SU-DHL-6 (cell line): ENCODE results near the gene PHF11.

ENCODE experiments used
- H2AFZ ChIP-seq: fragments of 200-600 bp; sonication (generic); 2 replicates; pipeline ENCODE4 v1.6.1; 2014; ENCODE audit warnings: low read depth, mild to moderate bottlenecking, moderate library complexity, mixed read lengths, antibody characterized with exemption, low read length; ENCODE audit not compliant: severe bottlenecking
- H3F3A ChIP-seq: fragments of 200-600 bp; shearing (Covaris generic); 2 replicates; pipeline ENCODE4 v1.6.0; 2016; ENCODE audit warnings: antibody characterized with exemption, mild to moderate bottlenecking; ENCODE audit not compliant: insufficient read depth
- H3K27ac ChIP-seq: fragments of 200-600 bp; sonication (generic); 2 replicates; pipeline ENCODE4 v1.5.1; 2016; ENCODE audit warnings: low read depth, mild to moderate bottlenecking, low read length, moderate library complexity, mixed read lengths
- H3K27me3 ChIP-seq: fragments of 200-600 bp; sonication (generic), shearing (Covaris generic); 2 replicates; pipeline ENCODE4 v1.6.0; 2014; ENCODE audit warnings: mild to moderate bottlenecking, low read length
- H3K36me3 ChIP-seq: fragments of 200-600 bp; sonication (generic); 2 replicates; pipeline ENCODE4 v1.6.1; 2014; ENCODE audit warnings: mild to moderate bottlenecking, low read length, mixed read lengths
- H3K4me2 ChIP-seq: fragments of 300-600, 200-600 bp; shearing (Covaris generic), sonication (generic); 2 replicates; pipeline ENCODE4 v1.6.0; 2014; ENCODE audit warnings: low read length, low read depth, mild to moderate bottlenecking; ENCODE audit not compliant: poor library complexity, severe bottlenecking
- H3K4me3 ChIP-seq: fragments of 200-600 bp; sonication (generic); 2 replicates; pipeline ENCODE4 v1.5.1; 2014; ENCODE audit warnings: antibody characterized with exemption, low read length, mild to moderate bottlenecking, mixed read lengths; ENCODE audit not compliant: insufficient read depth, poor library complexity, severe bottlenecking
- H3K79me2 ChIP-seq: fragments of 200-600 bp; sonication (generic); 2 replicates; pipeline ENCODE4 v1.6.1; 2014; ENCODE audit warnings: mild to moderate bottlenecking, low read length, moderate library complexity; ENCODE audit not compliant: insufficient read depth
- H3K9ac ChIP-seq: fragments of 200-600 bp; sonication (generic); 2 replicates; pipeline ENCODE4 v1.7.0; 2014; ENCODE audit warnings: mild to moderate bottlenecking, low read length
- H3K9me2 ChIP-seq: fragments of 200-600 bp; sonication (generic); replicated peaks from 2 replicates; pipeline ENCODE4 v1.6.1; 2014; ENCODE audit warnings: low read length; ENCODE audit not compliant: insufficient read depth
- H3K9me3 ChIP-seq: fragments of 200-600 bp; sonication (generic); 2 replicates; pipeline ENCODE4 v1.6.1; 2014; ENCODE audit warnings: low read length, mixed read lengths; ENCODE audit not compliant: insufficient read depth
- H4K20me1 ChIP-seq: fragments of 200-600 bp; sonication (generic); 2 replicates; pipeline ENCODE4 v1.6.1; 2014; ENCODE audit warnings: low read depth, mild to moderate bottlenecking, antibody characterized with exemption, low read length, moderate library complexity, mixed read lengths
- CTCF ChIP-seq: fragments of 200-600 bp; sonication (generic); IDR thresholded peaks from one replicate; pipeline ENCODE4 v1.5.1; 2017; ENCODE audit warnings: antibody characterized with exemption, mild to moderate bottlenecking, low read length, moderate library complexity; ENCODE audit not compliant: insufficient read depth, poor library complexity, severe bottlenecking
- EZH2phosphoT487 ChIP-seq: fragments of 200-600 bp; sonication (generic), shearing (Covaris generic); conservative IDR thresholded peaks from 2 replicates; pipeline ENCODE4 v1.6.1; 2018; ENCODE audit warnings: mild to moderate bottlenecking, antibody characterized with exemption, low read length, moderate library complexity, mixed read lengths

The PHF11 gene

GRCh38 chr13:49543656-49544055, 47.9 kb downstream of the PHF11 start:
- H3K36me3 ChIP-seq: peaks cover 19% of the 10 kb centered on the region; the same call in 1 of the 2 replicates
- H3K4me2 ChIP-seq: no peak overlapping the region
- TF ChIP-seq EZH2phosphoT487 (no peak), CTCF (no peak)

GRCh38 chr13:49545661-49546060, 49.9 kb downstream of the PHF11 start:
- peaks cover 12% of the 10 kb centered on the region; the same call in 1 of the 2 replicates for H3K36me3 ChIP-seq
- no peaks in the 10 kb centered on the region for H3K9me2 ChIP-seq
- no peaks in the 10 kb centered on the region for H3K9me3 ChIP-seq
- H2AFZ ChIP-seq: no peak overlapping the region
- no peaks in the 10 kb centered on the region for H3K27me3 ChIP-seq
- H3K9ac ChIP-seq: no peak overlapping the region
- TF ChIP-seq EZH2phosphoT487 (no peak), CTCF (no peak)
- H4K20me1 ChIP-seq: no peaks in the 10 kb centered on the region
- H3F3A ChIP-seq: no peaks in the 10 kb centered on the region
- no peak overlapping the region for H3K4me3 ChIP-seq
- H3K4me2 ChIP-seq: no peak overlapping the region
- H3K79me2 ChIP-seq: no peaks in the 10 kb centered on the region
- no peak overlapping the region for H3K27ac ChIP-seq

More at GRCh38 chr13:49543656-49544055, 47.9 kb downstream of the PHF11 start:
- Histone ChIP-seq H3K4me3 (no peak overlapping the region), H4K20me1 (no peaks in the 10 kb centered on the region), H3K9me3 (no peaks in the 10 kb centered on the region), H3K9ac (no peak overlapping the region), H3K9me2 (no peaks in the 10 kb centered on the region), H2AFZ (no peak overlapping the region), H3K27ac (no peak overlapping the region), H3K79me2 (no peaks in the 10 kb centered on the region), H3K27me3 (no peaks in the 10 kb centered on the region), H3F3A (no peaks in the 10 kb centered on the region)

GRCh38 chr13:49546561-49546960, 50.8 kb downstream of the PHF11 start:
- Histone ChIP-seq H4K20me1 (no peaks in the 10 kb centered on the region), H3F3A (no peaks in the 10 kb centered on the region), H3K27ac (no peak overlapping the region), H2AFZ (no peak overlapping the region), H3K9ac (no peak overlapping the region), H3K4me3 (no peak overlapping the region), H3K9me3 (no peaks in the 10 kb centered on the region), H3K9me2 (no peaks in the 10 kb centered on the region), H3K4me2 (no peak overlapping the region), H3K79me2 (no peaks in the 10 kb centered on the region), H3K36me3 (peaks cover 7% of the 10 kb centered on the region; the same call in 1 of the 2 replicates), H3K27me3 (no peaks in the 10 kb centered on the region)
- TF ChIP-seq CTCF (no peak), EZH2phosphoT487 (no peak)

GRCh38 chr13:49549289-49549688, 53.5 kb downstream of the PHF11 start:
- no peak overlapping the region for H3K27ac ChIP-seq
- H2AFZ ChIP-seq: no peak overlapping the region
- H3K9ac ChIP-seq: no peak overlapping the region
- TF ChIP-seq CTCF (no peak), EZH2phosphoT487 (no peak)
- H3K4me3 ChIP-seq: no peak overlapping the region
- no peaks in the 10 kb centered on the region for H4K20me1 ChIP-seq
- no peaks in the 10 kb centered on the region for H3K79me2 ChIP-seq
- no peaks in the 10 kb centered on the region for H3K27me3 ChIP-seq
- H3K9me2 ChIP-seq: no peaks in the 10 kb centered on the region
- H3K4me2 ChIP-seq: no peak overlapping the region
- H3K36me3 ChIP-seq: peaks cover 4% of the 10 kb centered on the region; the same call in 1 of the 2 replicates
- no peaks in the 10 kb centered on the region for H3F3A ChIP-seq
- no peaks in the 10 kb centered on the region for H3K9me3 ChIP-seq
